Epithelial cell of proximal tubule (primary cell): ENCODE data around the gene RENBP. TPM values are rescaled to one million over a fixed set of nuclear protein-coding genes. Genes with fewer than 3 reads are reported as not detected.

Source experiments
- DNase-seq: peaks from one replicate; pipeline ENCODE4 v3.0.0-alpha.2; 2011; ENCODE audit warnings: low read depth
- H3K4me3 ChIP-seq: 2 replicates; pipeline ENCODE4 v1.5.1; 2011; ENCODE audit warnings: low read depth, mild to moderate bottlenecking, low read length
- CTCF ChIP-seq: conservative IDR thresholded peaks from 2 replicates; pipeline ENCODE4 v1.5.1; 2012; ENCODE audit warnings: low read depth, mild to moderate bottlenecking, low read length
- total RNA-seq: library from RNA; depleted of rRNA; stranded (reverse); fragments of >200 nt; gene quantifications from 2 replicates; pipeline ENCODE4 v1.2.3, GENCODE V29; 2015

Gene RENBP
- total RNA-seq, 1 donor from 2014 or later: 0.92 TPM

- no peak for DNase-seq
- no peak overlapping the region for H3K4me3 ChIP-seq
- TF ChIP-seq CTCF: no peak
Measured at GRCh38 chrX:153917869-153918268, 26.6 kb downstream of the RENBP start.

GRCh38 chrX:153913701-153914100 is 30.7 kb downstream of the RENBP start:
- TF ChIP-seq CTCF: no peak
- DNase-seq: no peak
- no peak overlapping the region for H3K4me3 ChIP-seq

DNA sequence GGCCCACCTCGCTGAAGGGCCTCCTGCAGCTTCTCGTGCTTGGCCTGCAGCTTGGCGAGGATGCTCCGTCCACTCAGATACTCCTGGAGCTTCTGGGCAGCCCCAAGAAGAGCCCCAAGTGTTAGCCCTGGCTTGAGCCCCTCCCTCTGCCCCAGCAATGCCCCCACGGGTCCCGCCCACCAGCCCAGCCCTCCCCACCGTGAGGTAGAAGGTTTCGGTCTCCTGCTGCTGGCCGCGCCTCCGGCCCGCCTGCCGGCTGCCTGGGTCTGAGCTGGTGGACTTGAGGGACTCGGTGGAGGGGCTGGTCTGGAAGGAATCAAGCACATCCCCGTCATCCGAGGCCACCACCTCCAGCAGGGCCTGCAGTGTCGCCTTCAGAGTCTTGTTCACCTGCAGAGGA is 31.2 kb downstream of the RENBP start:
- TF ChIP-seq CTCF: no peak
- DNase-seq: no peak
- no peak overlapping the region for H3K4me3 ChIP-seq

- TF ChIP-seq CTCF: no peak
- no peak for DNase-seq
- no peak overlapping the region for H3K4me3 ChIP-seq
Measured at GRCh38 chrX:153911798-153912197, 32.6 kb downstream of the RENBP start.

DNA sequence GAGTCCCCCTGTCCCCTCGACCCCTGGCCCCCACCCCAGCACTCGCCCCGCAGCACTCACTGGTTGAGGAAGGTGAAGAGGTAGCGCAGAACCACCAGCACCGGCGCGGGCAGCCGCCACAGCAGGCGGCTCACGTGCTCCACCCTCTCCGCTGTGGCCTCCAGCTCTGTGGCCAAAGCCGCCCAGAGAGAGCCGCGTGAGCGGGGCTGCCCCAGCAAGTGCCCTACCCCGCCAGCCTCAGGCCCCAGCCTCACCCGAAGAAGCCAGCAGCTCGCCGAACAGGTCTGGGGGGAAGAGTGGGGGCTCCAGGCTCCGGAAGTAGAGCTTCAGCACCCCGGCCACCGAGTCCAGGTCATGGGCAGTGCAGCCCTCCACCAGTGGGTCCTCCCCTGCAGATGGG is 34.0 kb downstream of the RENBP start:
- no peak for TF ChIP-seq CTCF
- H3K4me3 ChIP-seq: no peak overlapping the region
- no peak for DNase-seq

DNA sequence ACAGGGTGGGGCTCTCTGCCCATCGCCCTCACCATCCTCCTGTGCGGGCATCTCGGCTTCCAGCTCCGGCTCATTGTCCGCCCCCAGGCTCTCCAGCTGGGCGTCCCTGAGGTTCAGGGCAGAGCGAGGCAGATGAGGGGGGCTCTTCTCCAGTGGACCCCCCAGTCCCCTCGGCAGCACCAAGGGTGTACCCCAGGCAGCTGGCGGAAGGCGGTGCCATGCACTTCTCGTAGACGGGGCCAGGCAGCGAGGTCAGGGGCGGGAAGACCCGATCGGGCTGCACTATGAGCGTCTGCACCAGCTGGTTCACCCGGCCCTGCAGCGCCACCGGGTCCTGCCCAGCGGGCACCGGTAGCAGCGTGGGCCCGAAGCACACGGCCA is 34.5 kb downstream of the RENBP start:
- DNase-seq: no peak
- H3K4me3 ChIP-seq: no peak overlapping the region
- TF ChIP-seq CTCF: no peak

GRCh38 chrX:153909024-153909979 is 35.1 kb downstream of the RENBP start:
- DNase-seq: no peak
- no peak for TF ChIP-seq CTCF
- H3K4me3 ChIP-seq: no peak overlapping the region
